Fibroblast of peridontal ligament (primary cell): ENCODE data around the gene MFGE8.
"Not testable (repeated sequence)": the region's sequence is repeated elsewhere in the genome, so short reads cannot be mapped to it uniquely, and the experiment has no call there.

Source experiments
- DNase-seq: peaks from one replicate; pipeline ENCODE4 v3.0.0-alpha.2; 2010; ENCODE audit errors: extremely low read depth

The MFGE8 gene

GRCh38 chr15:88913017-88913849, at the start of gene MFGE8:
MFGE8 (minus strand) TSS chr15:88913379; CDS start chr15:88913319, 60 bp downstream.
- DNase-seq, result peak; percentile 30

GRCh38 chr15:88959445-88959844, 46.3 kb upstream of the MFGE8 start:
- DNase-seq, result no peak

GRCh38 chr15:88956906-88957305, 43.7 kb upstream of the MFGE8 start:
- peak; percentile 16 for DNase-seq

GRCh38 chr15:88956263-88956662, 43.1 kb upstream of the MFGE8 start:
- no peak for DNase-seq

- peak; percentile 56 for DNase-seq
Observed at GRCh38 chr15:88954431-88955277, 41.5 kb upstream of the MFGE8 start.

GRCh38 chr15:88950600-88951160, 37.5 kb upstream of the MFGE8 start:
- no peak for DNase-seq

GRCh38 chr15:88949734-88950400, 36.7 kb upstream of the MFGE8 start:
- DNase-seq, result no peak

GRCh38 chr15:88940110-88940675, 27.0 kb upstream of the MFGE8 start:
- DNase-seq, result no peak

- no peak for DNase-seq
Observed at GRCh38 chr15:88939486-88939806, 26.3 kb upstream of the MFGE8 start.

GRCh38 chr15:88938802-88939485, 25.8 kb upstream of the MFGE8 start:
- DNase-seq, result no peak

- not testable (repeated sequence) for DNase-seq
Observed at GRCh38 chr15:88934449-88934848, 21.3 kb upstream of the MFGE8 start.

GRCh38 chr15:88932875-88933330, 19.7 kb upstream of the MFGE8 start:
- DNase-seq, result no peak

- DNase-seq, result no peak
Observed at GRCh38 chr15:88932271-88932874, 19.2 kb upstream of the MFGE8 start.

GRCh38 chr15:88930579-88930978, 17.4 kb upstream of the MFGE8 start:
- DNase-seq, result no peak

- DNase-seq, result peak; percentile 38
Observed at GRCh38 chr15:88929358-88930098, 16.3 kb upstream of the MFGE8 start.

- not testable (repeated sequence) for DNase-seq
Observed at GRCh38 chr15:88928192-88928591, 15.0 kb upstream of the MFGE8 start.

GRCh38 chr15:88925648-88926047, 12.5 kb upstream of the MFGE8 start:
- not testable (repeated sequence) for DNase-seq

GRCh38 chr15:88920892-88921435, 7.8 kb upstream of the MFGE8 start:
- DNase-seq, result peak; percentile 53

GRCh38 chr15:88920186-88920891, 7.2 kb upstream of the MFGE8 start:
- peak; percentile 70 for DNase-seq
